Liver (tissue), 9 donors: ENCODE measurements around the gene NT5M. TPM values are rescaled to one million over a fixed set of nuclear protein-coding genes. Genes with fewer than 3 reads are reported as not detected.

Experiments
- DNase-seq: peaks from one replicate; pipeline ENCODE4 v3.0.0-alpha.2; 2017; ENCODE audit warnings: low spot score
- H3K27ac ChIP-seq, 2 donors: one replicate each; pipeline ENCODE4 v1.7.0; 2013; ENCODE audit warnings: inconsistent platforms in 2 of 2, low read length in 2 of 2, control low read depth in 1 of 2, low read depth in 1 of 2, mild to moderate bottlenecking in 1 of 2
- H3K27me3 ChIP-seq, 4 donors: one replicate each; pipeline versions ENCODE4 v1.6.1 to v1.7.0; 2013; ENCODE audit warnings: low read length in 3 of 4, inconsistent platforms in 1 of 4, mild to moderate bottlenecking in 1 of 4, moderate library complexity in 1 of 4; ENCODE audit not compliant: control insufficient read depth in 4 of 4, insufficient read depth in 4 of 4
- H3K36me3 ChIP-seq, 4 donors: one replicate each; pipeline versions ENCODE4 v1.6.1 to v1.7.0; 2013; ENCODE audit warnings: low read length in 3 of 4, mild to moderate bottlenecking in 3 of 4, low read depth in 1 of 4, moderate library complexity in 1 of 4; ENCODE audit not compliant: control insufficient read depth in 4 of 4, insufficient read depth in 3 of 4
- H3K4me1 ChIP-seq, 4 donors: one replicate each; pipeline versions ENCODE4 v1.6.1 to v1.7.0; 2013; ENCODE audit warnings: low read length in 3 of 4, mild to moderate bottlenecking in 3 of 4, moderate library complexity in 1 of 4; ENCODE audit not compliant: control insufficient read depth in 4 of 4, insufficient read depth in 4 of 4
- H3K4me3 ChIP-seq, 3 donors: one replicate each; pipeline versions ENCODE4 v1.6.1 to v1.7.0; 2013; ENCODE audit warnings: low read length in 3 of 3, control low read depth in 1 of 3, low read depth in 1 of 3, mild to moderate bottlenecking in 1 of 3
- H3K9ac ChIP-seq, 2 donors: one replicate each; pipeline ENCODE4 v1.7.0; 2013; ENCODE audit warnings: low read length in 2 of 2, mild to moderate bottlenecking in 2 of 2, moderate library complexity in 2 of 2, control low read depth in 1 of 2, low read depth in 1 of 2
- H3K9me3 ChIP-seq, 4 donors: one replicate each; pipeline versions ENCODE4 v1.6.1 to v1.7.0; 2013; ENCODE audit warnings: low read length in 3 of 4; ENCODE audit not compliant: control insufficient read depth in 4 of 4
- FOXA2 ChIP-seq: IDR thresholded peaks from 2 replicates; pipeline ENCODE4 v1.6.1; 2016; ENCODE audit warnings: antibody characterized with exemption
- HNF4A ChIP-seq, 2 donors: conservative IDR thresholded peaks; 2 replicates each; pipeline ENCODE4 v1.6.1; 2016; ENCODE audit warnings: antibody characterized with exemption in 2 of 2, mild to moderate bottlenecking in 2 of 2
- JUND ChIP-seq, 2 donors: IDR thresholded peaks; 2 replicates each; pipeline ENCODE4 v1.6.1; 2016; ENCODE audit warnings: antibody characterized with exemption in 2 of 2
- RAD21 ChIP-seq, 2 donors: IDR thresholded peaks; 2 replicates each; pipeline ENCODE4 v1.6.1; 2016; ENCODE audit warnings: antibody characterized with exemption in 2 of 2, mild to moderate bottlenecking in 2 of 2
- YY1 ChIP-seq: IDR thresholded peaks from 2 replicates; pipeline ENCODE4 v1.6.1; 2016; ENCODE audit warnings: antibody characterized with exemption, mild to moderate bottlenecking
- WGBS: extraction: QIAGEN DNeasy Blood & Tissue Kit; methylation state at CpG from one replicate; pipeline ENCODE4 v1.1.7; 2013; 5-methylcytosine and 5-hydroxymethylcytosine counted together
- polyA plus RNA-seq, 2 donors: library from polyadenylated mRNA; stranded (reverse) in 1 of 2; unstranded in 1 of 2; fragments of 200-250 nt in 1 of 2; fragments of >200 nt in 1 of 2; fragmentation: Nextera tagmentation in 1 of 2; extraction: Ambion mirVana in 1 of 2; gene quantifications; one replicate each; pipeline versions ENCODE4 v1.2.1 to v1.2.3, GENCODE V29; 2013 to 2015
- total RNA-seq, 2 donors: library from RNA; depleted of rRNA; stranded (reverse); fragments of >200 nt; gene quantifications; one replicate each; pipeline ENCODE4 v1.2.3, GENCODE V29; 2014
- TF ChIP-seq, protein P1 (sequence below): IDR thresholded peaks from 2 replicates; pipeline ENCODE4 v1.6.1; 2016; ENCODE audit warnings: antibody characterized with exemption, mild to moderate bottlenecking
- donor health status: healthy.
- donor health status: healthy.
- donor health status: healthy.
- donor health status: healthy.
- donor health status: healthy.

Gene NT5M
- total and polyA plus RNA-seq, 4 donors = 0.42 to 7.9 (median 0.66) TPM

DNA sequence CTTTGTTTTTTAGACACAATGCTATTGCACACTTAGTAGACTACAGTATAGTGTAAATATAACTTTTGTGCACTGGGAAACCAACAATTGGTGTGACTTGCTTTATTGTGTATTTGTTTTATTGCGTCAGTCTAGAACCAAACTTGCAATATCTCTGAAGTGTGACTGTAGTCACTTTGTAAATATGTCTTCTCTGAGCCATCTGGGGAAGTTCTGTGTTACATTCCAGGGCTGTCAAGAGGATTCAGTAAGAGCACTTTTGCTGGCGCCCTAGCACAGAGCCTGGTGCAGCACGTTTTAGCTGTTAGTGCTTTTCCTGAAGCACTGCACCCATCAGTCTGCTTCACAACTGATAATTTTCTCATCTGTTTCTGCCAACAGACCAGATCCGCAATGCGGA is 73.2 kb downstream of the NT5M start (continued):
- TF ChIP-seq, protein P1, sequence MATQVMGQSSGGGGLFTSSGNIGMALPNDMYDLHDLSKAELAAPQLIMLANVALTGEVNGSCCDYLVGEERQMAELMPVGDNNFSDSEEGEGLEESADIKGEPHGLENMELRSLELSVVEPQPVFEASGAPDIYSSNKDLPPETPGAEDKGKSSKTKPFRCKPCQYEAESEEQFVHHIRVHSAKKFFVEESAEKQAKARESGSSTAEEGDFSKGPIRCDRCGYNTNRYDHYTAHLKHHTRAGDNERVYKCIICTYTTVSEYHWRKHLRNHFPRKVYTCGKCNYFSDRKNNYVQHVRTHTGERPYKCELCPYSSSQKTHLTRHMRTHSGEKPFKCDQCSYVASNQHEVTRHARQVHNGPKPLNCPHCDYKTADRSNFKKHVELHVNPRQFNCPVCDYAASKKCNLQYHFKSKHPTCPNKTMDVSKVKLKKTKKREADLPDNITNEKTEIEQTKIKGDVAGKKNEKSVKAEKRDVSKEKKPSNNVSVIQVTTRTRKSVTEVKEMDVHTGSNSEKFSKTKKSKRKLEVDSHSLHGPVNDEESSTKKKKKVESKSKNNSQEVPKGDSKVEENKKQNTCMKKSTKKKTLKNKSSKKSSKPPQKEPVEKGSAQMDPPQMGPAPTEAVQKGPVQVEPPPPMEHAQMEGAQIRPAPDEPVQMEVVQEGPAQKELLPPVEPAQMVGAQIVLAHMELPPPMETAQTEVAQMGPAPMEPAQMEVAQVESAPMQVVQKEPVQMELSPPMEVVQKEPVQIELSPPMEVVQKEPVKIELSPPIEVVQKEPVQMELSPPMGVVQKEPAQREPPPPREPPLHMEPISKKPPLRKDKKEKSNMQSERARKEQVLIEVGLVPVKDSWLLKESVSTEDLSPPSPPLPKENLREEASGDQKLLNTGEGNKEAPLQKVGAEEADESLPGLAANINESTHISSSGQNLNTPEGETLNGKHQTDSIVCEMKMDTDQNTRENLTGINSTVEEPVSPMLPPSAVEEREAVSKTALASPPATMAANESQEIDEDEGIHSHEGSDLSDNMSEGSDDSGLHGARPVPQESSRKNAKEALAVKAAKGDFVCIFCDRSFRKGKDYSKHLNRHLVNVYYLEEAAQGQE = no peak
- TF ChIP-seq JUND (IDR thresholded peaks at IDR 0.05) (no peak), YY1 (no peak), FOXA2 (no peak)

DNA sequence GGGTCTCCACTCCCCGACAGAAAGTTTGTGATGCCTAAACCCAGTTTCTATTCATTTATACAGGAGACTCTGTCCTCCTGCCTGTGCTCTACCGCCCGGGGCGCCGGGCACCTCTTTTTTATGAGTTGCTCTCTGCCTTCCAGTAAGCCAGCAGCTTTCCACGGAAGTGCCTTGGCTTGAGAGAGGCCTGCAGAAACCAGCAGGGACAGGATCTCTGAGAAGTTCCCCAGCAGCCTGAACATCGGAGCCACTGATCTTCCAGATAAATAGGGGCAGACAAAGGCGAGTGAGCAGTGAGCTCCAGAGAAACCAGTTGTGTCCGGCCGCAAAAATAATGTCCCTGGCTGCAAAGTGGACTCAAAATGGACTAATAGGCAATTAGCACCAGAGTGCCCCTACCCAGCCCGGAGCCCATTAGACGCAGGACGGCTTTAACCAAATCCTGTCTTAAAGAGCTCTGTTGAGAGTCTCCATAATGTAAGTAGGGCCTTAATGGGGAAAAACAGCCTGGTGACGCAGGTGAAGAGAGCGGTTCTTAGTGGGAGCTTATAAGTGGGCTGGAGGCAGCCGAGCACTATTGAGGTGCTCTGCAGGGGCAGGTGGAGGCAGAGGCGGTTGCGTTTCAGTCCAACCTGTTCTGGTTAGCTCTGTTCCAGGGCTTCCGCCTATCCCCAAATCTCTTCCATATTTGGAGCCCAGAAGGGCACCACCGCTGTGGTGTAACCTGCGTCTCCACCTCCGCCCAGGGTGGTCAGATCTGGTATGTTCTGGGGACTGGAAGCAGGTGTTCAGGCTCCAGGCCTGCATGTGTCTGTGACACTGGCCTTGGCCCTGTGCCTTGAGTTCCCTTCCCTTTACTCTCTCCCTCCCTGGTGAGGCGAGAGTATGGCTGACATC is 74.1 kb downstream of the NT5M start:
- TF ChIP-seq HNF4A (conservative IDR thresholded peaks at IDR 0.05) = no peak
- TF ChIP-seq RAD21 (IDR thresholded peaks at IDR 0.05) = no peak
- Histone ChIP-seq H3K9me3 (no peaks in the 10 kb centered on the region), H3K4me1 (no peaks in the 10 kb centered on the region), H3K27me3 (no peaks in the 10 kb centered on the region), H3K9ac (no peak overlapping the region), H3K27ac (no peak overlapping the region), H3K4me3 (no peak overlapping the region), H3K36me3 (no peaks in the 10 kb centered on the region)
- DNase-seq = no peak
- 95% methylated on average over 23 of the region's 23 CpGs for WGBS

DNA sequence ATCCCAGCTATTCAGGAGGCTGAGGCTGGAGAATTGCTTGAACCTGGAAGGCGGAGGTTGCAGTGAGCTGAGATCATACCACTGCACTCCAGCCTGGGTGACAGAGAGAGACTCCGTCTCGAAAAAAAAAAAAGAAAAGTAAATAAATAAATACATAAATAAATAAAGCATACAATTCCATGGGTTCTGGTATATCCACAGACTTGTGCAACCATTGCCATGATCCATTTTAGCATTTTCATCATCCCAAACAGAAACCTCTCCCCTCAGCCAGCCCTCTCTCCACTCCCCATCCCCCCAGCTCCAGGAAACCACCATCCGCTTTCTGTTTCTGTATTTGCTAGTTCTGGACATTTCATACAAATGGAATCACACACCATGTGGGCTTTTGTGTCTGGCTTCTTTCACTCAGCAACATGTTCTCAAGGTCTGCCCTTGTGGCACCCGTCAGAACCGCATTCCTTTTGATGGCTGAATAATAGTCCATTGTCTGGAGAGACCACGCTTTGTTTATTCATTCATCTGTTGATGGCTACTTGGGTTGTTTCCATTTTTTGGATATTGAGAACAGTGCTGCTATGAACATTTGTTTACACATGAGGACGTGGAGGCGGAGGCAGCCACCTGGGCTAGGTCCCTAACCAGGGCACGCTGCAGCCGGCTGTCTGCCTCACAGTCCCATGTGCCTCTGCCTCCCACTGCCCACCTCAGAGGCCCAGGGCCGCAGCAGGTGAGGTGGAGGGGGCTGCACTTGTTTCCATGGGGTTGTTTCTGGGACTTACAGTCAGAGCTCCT is 76.2 kb downstream of the NT5M start:
- H3K27ac ChIP-seq = no peak overlapping the region
- WGBS = 83% methylated on average over 12 of the region's 12 CpGs
- DNase-seq = no peak
- no peak overlapping the region for H3K9ac ChIP-seq
- no peaks in the 10 kb centered on the region for H3K4me1 ChIP-seq
- no peak overlapping the region for H3K4me3 ChIP-seq
- TF ChIP-seq YY1 (no peak), FOXA2 (no peak), RAD21 (IDR thresholded peaks at IDR 0.05) (no peak)
- H3K27me3 ChIP-seq = no peaks in the 10 kb centered on the region
- no peaks in the 10 kb centered on the region for H3K9me3 ChIP-seq
- H3K36me3 ChIP-seq = no peaks in the 10 kb centered on the region

DNA sequence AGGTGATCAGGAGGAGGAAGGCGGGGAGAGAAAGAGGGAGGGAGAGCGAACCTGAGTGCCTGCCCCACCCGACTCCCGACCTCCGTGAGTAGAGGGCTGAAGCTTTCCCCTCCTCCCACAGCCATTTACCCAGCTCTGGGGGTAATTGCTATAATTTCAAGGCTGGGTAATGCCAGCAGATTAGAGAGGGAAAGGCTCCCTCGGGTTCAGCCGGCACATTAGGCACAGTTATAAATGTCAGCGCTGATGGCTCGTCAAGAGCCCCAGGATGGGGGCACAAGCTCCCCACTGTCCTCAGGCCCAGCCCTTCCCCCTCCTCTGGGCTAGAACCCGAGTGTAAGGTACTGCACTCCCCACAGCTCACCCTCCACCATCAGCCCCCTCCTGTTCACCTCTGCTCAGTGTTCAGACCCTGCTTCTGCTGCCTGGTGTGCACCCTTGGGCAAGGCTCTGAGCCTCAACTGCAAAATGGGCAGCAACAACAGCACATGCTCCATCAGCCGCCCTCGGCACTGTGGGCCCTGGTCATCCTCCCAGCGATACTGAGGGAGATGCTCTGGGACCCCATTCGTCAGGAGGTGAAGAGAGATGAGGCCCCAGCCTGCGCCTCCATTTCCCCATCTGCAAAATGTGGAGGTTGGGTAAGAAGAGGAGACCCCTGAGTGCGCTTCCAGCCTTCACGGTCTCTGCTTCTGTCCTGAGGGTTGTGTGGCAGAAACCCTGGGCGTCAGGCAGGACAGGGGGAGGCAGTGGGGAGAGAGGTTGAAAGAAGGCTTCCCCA is 77.2 kb downstream of the NT5M start:
- DNase-seq = no peak
- 83% methylated on average over 18 of the region's 18 CpGs for WGBS
- no peaks in the 10 kb centered on the region for H3K4me1 ChIP-seq
- no peak overlapping the region for H3K9ac ChIP-seq
- no peak overlapping the region for H3K4me3 ChIP-seq
- no peaks in the 10 kb centered on the region for H3K9me3 ChIP-seq
- no peaks in the 10 kb centered on the region for H3K36me3 ChIP-seq
- H3K27me3 ChIP-seq = no peaks in the 10 kb centered on the region
- H3K27ac ChIP-seq = no peak overlapping the region
- no peak for TF ChIP-seq FOXA2
- TF ChIP-seq JUND (IDR thresholded peaks at IDR 0.05) = no peak
